Measurements from ENCODE around the gene PRKACB. TPM values are rescaled to one million over a fixed set of nuclear protein-coding genes. Genes with fewer than 3 reads are reported as not detected.

The PRKACB gene
- 22.0 and 40.1 TPM in 2 replicates for total RNA-seq

DNA sequence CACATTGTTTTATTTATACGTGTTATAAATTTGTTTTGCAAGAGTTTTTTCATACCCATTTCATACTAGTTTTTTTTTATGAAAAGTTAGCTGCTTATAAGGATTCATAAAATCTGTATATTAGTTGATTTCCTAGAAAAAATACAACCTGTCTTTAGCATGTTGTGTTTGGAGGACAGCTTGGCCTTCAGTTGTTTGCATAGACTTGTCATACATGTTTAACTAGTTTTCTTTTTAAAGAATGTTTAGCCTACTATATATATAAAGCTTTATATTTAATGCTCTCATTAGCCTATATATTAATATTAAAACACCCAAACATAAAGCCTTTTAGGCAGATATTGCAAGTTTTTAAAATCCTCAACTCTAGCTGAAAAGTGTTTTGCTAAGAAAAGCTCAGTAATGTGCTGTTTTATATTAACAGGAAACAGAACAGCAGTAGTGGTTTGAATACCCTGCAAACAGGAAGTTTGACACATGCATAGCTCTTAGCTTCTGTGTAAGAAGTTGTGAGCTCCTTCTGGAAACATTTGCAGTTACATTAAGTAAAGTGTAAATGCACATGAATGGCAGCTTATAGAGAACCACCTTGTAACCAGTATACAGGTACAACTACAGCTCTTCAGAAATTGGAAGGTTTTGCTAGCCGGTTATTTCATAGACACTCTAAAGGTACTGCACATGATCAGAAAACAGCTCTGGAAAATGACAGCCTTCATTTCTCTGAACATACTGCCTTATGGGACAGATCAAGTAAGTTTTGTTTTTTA is at the start of gene PRKACB:
TSS of gene PRKACB (plus strand) at position 476 of the 770 bp plus-strand sequence. CDS start at position 567, 91 bp downstream.

Other genes starting within 250 kb of the PRKACB start
- gene TTLL7, start 145.1 kb upstream of the PRKACB start, total RNA-seq, result 18.7 and 31.6 TPM in 2 replicates
- gene SAMD13, start 157.4 kb downstream of the PRKACB start, total RNA-seq, result 1.2 and 3.1 TPM in 2 replicates